CD4-positive, alpha-beta memory T cell (primary cell): ENCODE results near the gene OR52N2. TPM values are rescaled to one million over a fixed set of nuclear protein-coding genes. Genes with fewer than 3 reads are reported as not detected.

Source experiments
- CTCF ChIA-PET: fragments of 350-600 bp; sonication (Branson Sonifier 250); formaldehyde crosslinking; loops from one replicate; lab custom pipeline; 2021; ENCODE audit warnings: inconsistent platforms; ENCODE audit not compliant: partially characterized antibody; lab: Charles Lee
- POLR2A ChIA-PET: fragments of 350-600 bp; sonication (Branson Sonifier 250); formaldehyde crosslinking; loops from one replicate; lab custom pipeline; 2021; ENCODE audit not compliant: partially characterized antibody; lab: Charles Lee
- DNase-seq, 5 donors: peaks; one replicate each; pipeline versions ENCODE4 v3.0.0 to v3.0.0-alpha.2; 2020 to 2022; ENCODE audit warnings: mixed read lengths in 1 of 5
- H3K27ac ChIP-seq: one replicate; pipeline ENCODE4 v1.7.0; 2013; ENCODE audit warnings: low read depth, low read length
- H3K27me3 ChIP-seq: 2 replicates; pipeline ENCODE4 v1.7.0; 2013; ENCODE audit warnings: mild to moderate bottlenecking, low read length, moderate library complexity; ENCODE audit not compliant: insufficient read depth
- H3K36me3 ChIP-seq: 2 replicates; pipeline ENCODE4 v1.7.0; 2013; ENCODE audit warnings: mild to moderate bottlenecking, low read length, moderate library complexity; ENCODE audit not compliant: insufficient read depth
- H3K4me1 ChIP-seq: 2 replicates; pipeline ENCODE4 v1.7.0; 2013; ENCODE audit warnings: mild to moderate bottlenecking, low read length, moderate library complexity; ENCODE audit not compliant: insufficient read depth
- H3K4me3 ChIP-seq, 2 donors: one replicate each; pipeline ENCODE4 v1.7.0; 2013; ENCODE audit warnings: low read length in 2 of 2, mild to moderate bottlenecking in 1 of 2
- H3K9me3 ChIP-seq, 2 donors: one replicate each; pipeline ENCODE4 v1.7.0; 2013; ENCODE audit warnings: low read length in 2 of 2, control low read depth in 1 of 2; ENCODE audit not compliant: control insufficient read depth in 1 of 2
- H3K27ac Mint-ChIP-seq, 7 donors: one replicate each; pipeline ENCODE4 v1.8.0; 2020 to 2021; ENCODE audit warnings: mixed read lengths in 7 of 7, mild to moderate bottlenecking in 6 of 7, inconsistent platforms in 3 of 7, moderate library complexity in 3 of 7
- H3K27me3 Mint-ChIP-seq, 2 donors: one replicate each; pipeline ENCODE4 v1.8.0; 2020 to 2021; ENCODE audit warnings: mixed read lengths in 2 of 2
- H3K36me3 Mint-ChIP-seq, 2 donors: one replicate each; pipeline ENCODE4 v1.8.0; 2020 to 2021; ENCODE audit warnings: mixed read lengths in 2 of 2, inconsistent platforms in 1 of 2, mild to moderate bottlenecking in 1 of 2
- H3K4me1 Mint-ChIP-seq, 4 donors: one replicate each; pipeline ENCODE4 v1.8.0; 2020 to 2021; ENCODE audit warnings: mixed read lengths in 4 of 4, mild to moderate bottlenecking in 1 of 4
- H3K4me3 Mint-ChIP-seq, 8 donors: one replicate each; pipeline ENCODE4 v1.8.0; 2020 to 2021; ENCODE audit warnings: mixed read lengths in 8 of 8, mild to moderate bottlenecking in 7 of 8, moderate library complexity in 6 of 8, inconsistent platforms in 3 of 8
- H3K9me3 Mint-ChIP-seq, 8 donors: one replicate each; pipeline ENCODE4 v1.8.0; 2020 to 2021; ENCODE audit warnings: mixed read lengths in 8 of 8, mild to moderate bottlenecking in 5 of 8, inconsistent platforms in 3 of 8, moderate library complexity in 1 of 8
- intact Hi-C: fragments of 100-400 bp; cut with micrococcal nuclease; formaldehyde crosslinking; loops from one replicate; pipeline ENCODE4 v1.15.1; 2023
- polyA plus RNA-seq, 2 donors: library from polyadenylated mRNA; unstranded; fragments of 300-500 nt; fragmentation: Illumina TruSeq; gene quantifications; one replicate each; pipeline ENCODE4 v1.2.3, GENCODE V29; 2021
- total RNA-seq, 2 experiments: library from RNA; stranded (reverse); gene quantifications; one replicate each; pipeline ENCODE4 v1.2.3, GENCODE V29; 2021

Gene OR52N2
- total RNA-seq, result not detected
- polyA plus RNA-seq, result not detected

GRCh38 chr11:5808500-5809121 lies at the start of gene OR52N2:
Gene OR52N2 (plus strand): TSS chr11:5808924. CDS start chr11:5820336, 11,412 bp downstream.
- ChIA-PET POLR2A (no interaction called here), CTCF (interaction anchor here (1.1 to 2.6 kb wide), 9 partner anchors 10 to 1172 kb away, joined by 3 to 20 read pairs (median 7); partner anchors contain the start of genes OR51D1 and TRIM5)
- Mint-ChIP-seq H3K4me3 (peak within 1 kb of the TSS; percentile 88 to 96 (median 90)), H3K27ac (peak within 1 kb of the TSS in 5 of 7 donors; percentile 6 to 48 (median 40)), H3K4me1 (peaks cover 7 to 13% (median 12%) of the 10 kb centered on the region in 4 donors), H3K36me3 (no peaks in the 10 kb centered on the region), H3K27me3 (peaks cover 13 to 16% of the 10 kb centered on the region in 2 donors), H3K9me3 (peaks cover 0 to 11% (median 6%) of the 10 kb centered on the region in 8 donors)
- Histone ChIP-seq H3K36me3 (no peaks in the 10 kb centered on the region), H3K4me1 (peaks cover 8% of the 10 kb centered on the region), H3K27me3 (no peaks in the 10 kb centered on the region), H3K4me3 (peak within 1 kb of the TSS; percentile 58 to 83), H3K27ac (no peak within 1 kb of the TSS), H3K9me3 (no peaks in the 10 kb centered on the region)
- peak; percentile 60 to 72 (median 66) for DNase-seq
- intact Hi-C loops, result loop anchor here (1.0 kb wide), 3 partner anchors 124 to 1171 kb away; partner anchors contain the start of gene OR51D1

GRCh38 chr11:5767056-5767455 lies 41.7 kb upstream of the OR52N2 start:
- H3K27me3 Mint-ChIP-seq, result peaks cover 1 to 3% of the 10 kb centered on the region in 2 donors

GRCh38 chr11:5783255-5783654 lies 25.5 kb upstream of the OR52N2 start, which contains the start of gene OR52N5:
Gene OR52N5 (minus strand): TSS chr11:5783355. CDS start chr11:5778634, 4,721 bp downstream.
- intact Hi-C loops, result no loop called here

More at GRCh38 chr11:5767056-5767455, 41.7 kb upstream of the OR52N2 start:
- POLR2A ChIA-PET, result no interaction called here
- H3K9me3 ChIP-seq, result no peaks in the 10 kb centered on the region
- H3K4me1 ChIP-seq, result no peaks in the 10 kb centered on the region
- Mint-ChIP-seq H3K9me3 (peaks cover 0 to 2% (median 0%) of the 10 kb centered on the region in 8 donors), H3K36me3 (no peaks in the 10 kb centered on the region), H3K4me3 (no peak overlapping the region), H3K27ac (peak overlapping the region in 1 of 7 donors; percentile 9), H3K4me1 (no peaks in the 10 kb centered on the region)
- no peak overlapping the region for H3K27ac ChIP-seq
- no peaks in the 10 kb centered on the region for H3K27me3 ChIP-seq
- intact Hi-C loops, result no loop called here
- CTCF ChIA-PET, result no interaction called here
- no peaks in the 10 kb centered on the region for H3K36me3 ChIP-seq
- DNase-seq, result no peak
- H3K4me3 ChIP-seq, result no peak overlapping the region

GRCh38 chr11:5791165-5791564 lies 17.6 kb upstream of the OR52N2 start, which contains the start of gene OR52N1:
Gene OR52N1 (minus strand): TSS chr11:5791265. CDS start chr11:5788816, 2,449 bp downstream.
- Mint-ChIP-seq H3K4me3 (no peak within 1 kb of the TSS), H3K27ac (peak within 1 kb of the TSS in 1 of 7 donors; percentile 4), H3K4me1 (no peaks in the 10 kb centered on the region), H3K36me3 (no peaks in the 10 kb centered on the region), H3K27me3 (peaks cover 4 to 9% of the 10 kb centered on the region in 2 donors), H3K9me3 (no peaks in the 10 kb centered on the region)
- Histone ChIP-seq H3K4me1 (no peaks in the 10 kb centered on the region), H3K27ac (no peak within 1 kb of the TSS), H3K36me3 (no peaks in the 10 kb centered on the region), H3K27me3 (no peaks in the 10 kb centered on the region), H3K4me3 (no peak within 1 kb of the TSS), H3K9me3 (no peaks in the 10 kb centered on the region)
- intact Hi-C loops, result no loop called here
- ChIA-PET POLR2A (no interaction called here), CTCF (no interaction called here)
- no peak for DNase-seq

More at GRCh38 chr11:5783255-5783654, 25.5 kb upstream of the OR52N2 start, which contains the start of gene OR52N5:
- Mint-ChIP-seq H3K36me3 (no peaks in the 10 kb centered on the region), H3K4me1 (no peaks in the 10 kb centered on the region), H3K9me3 (peaks cover 0 to 2% (median 0%) of the 10 kb centered on the region in 8 donors), H3K27ac (no peak within 1 kb of the TSS), H3K4me3 (no peak within 1 kb of the TSS), H3K27me3 (peaks cover 5 to 6% of the 10 kb centered on the region in 2 donors)
- CTCF ChIA-PET, result no interaction called here
- no peaks in the 10 kb centered on the region for H3K27me3 ChIP-seq
- H3K4me1 ChIP-seq, result no peaks in the 10 kb centered on the region
- H3K36me3 ChIP-seq, result no peaks in the 10 kb centered on the region
- POLR2A ChIA-PET, result no interaction called here
- no peak within 1 kb of the TSS for H3K27ac ChIP-seq
- no peak for DNase-seq
- no peak within 1 kb of the TSS for H3K4me3 ChIP-seq
- H3K9me3 ChIP-seq, result no peaks in the 10 kb centered on the region

GRCh38 chr11:5796541-5796940 lies 12.2 kb upstream of the OR52N2 start:
- Mint-ChIP-seq H3K4me1 (no peaks in the 10 kb centered on the region), H3K36me3 (no peaks in the 10 kb centered on the region), H3K9me3 (peaks cover 0 to 2% (median 0%) of the 10 kb centered on the region in 8 donors), H3K4me3 (no peak overlapping the region), H3K27ac (no peak overlapping the region), H3K27me3 (peaks cover 14 to 17% of the 10 kb centered on the region in 2 donors)
- POLR2A ChIA-PET, result no interaction called here
- no peaks in the 10 kb centered on the region for H3K27me3 ChIP-seq
- intact Hi-C loops, result no loop called here
- H3K9me3 ChIP-seq, result no peaks in the 10 kb centered on the region
- no peak overlapping the region for H3K4me3 ChIP-seq
- CTCF ChIA-PET, result interaction anchor here (0.8 kb wide), 1 partner anchor 85 kb away, joined by 4 read pairs; no protein-coding TSS in a partner anchor
- H3K27ac ChIP-seq, result no peak overlapping the region
- no peak for DNase-seq
- no peaks in the 10 kb centered on the region for H3K36me3 ChIP-seq
- no peaks in the 10 kb centered on the region for H3K4me1 ChIP-seq

- Mint-ChIP-seq H3K4me3 (no peak overlapping the region), H3K27me3 (peaks cover 17 to 24% of the 10 kb centered on the region in 2 donors), H3K4me1 (peaks cover 3 to 9% (median 8%) of the 10 kb centered on the region in 4 donors), H3K27ac (no peak overlapping the region), H3K36me3 (no peaks in the 10 kb centered on the region), H3K9me3 (peaks cover 0 to 18% (median 11%) of the 10 kb centered on the region in 8 donors)
- intact Hi-C loops, result no loop called here
- Histone ChIP-seq H3K27me3 (no peaks in the 10 kb centered on the region), H3K4me3 (no peak overlapping the region), H3K27ac (no peak overlapping the region), H3K9me3 (no peaks in the 10 kb centered on the region), H3K4me1 (peaks cover 4% of the 10 kb centered on the region), H3K36me3 (no peaks in the 10 kb centered on the region)
- CTCF ChIA-PET, result interaction anchor here (1.5 kb wide), 1 partner anchor 114 kb away, joined by 5 read pairs; no protein-coding TSS in a partner anchor
- no peak for DNase-seq
- POLR2A ChIA-PET, result no interaction called here
Observed at GRCh38 chr11:5803982-5804381, 4.7 kb upstream of the OR52N2 start.

- Mint-ChIP-seq H3K36me3 (no peaks in the 10 kb centered on the region), H3K4me3 (no peak overlapping the region), H3K27me3 (peaks cover 16 to 17% of the 10 kb centered on the region in 2 donors), H3K27ac (no peak overlapping the region), H3K4me1 (peaks cover 7 to 13% (median 12%) of the 10 kb centered on the region in 4 donors), H3K9me3 (peaks cover 0 to 18% (median 11%) of the 10 kb centered on the region in 8 donors)
- Histone ChIP-seq H3K27me3 (no peaks in the 10 kb centered on the region), H3K27ac (no peak overlapping the region), H3K4me1 (peaks cover 8% of the 10 kb centered on the region), H3K4me3 (no peak overlapping the region), H3K36me3 (no peaks in the 10 kb centered on the region), H3K9me3 (no peaks in the 10 kb centered on the region)
- POLR2A ChIA-PET, result no interaction called here
- intact Hi-C loops, result no loop called here
- no peak for DNase-seq
- CTCF ChIA-PET, result interaction anchor here (1.0 to 1.6 kb wide), 5 partner anchors 123 to 1171 kb away, joined by 3 to 12 read pairs (median 7); partner anchors contain the start of genes OR51D1 and TRIM5
Observed at GRCh38 chr11:5807580-5807979, 1.1 kb upstream of the OR52N2 start.
